Measurements from ENCODE around the gene TMOD2.

Gene TMOD2

GRCh38 chr15:51855612-51856011, 104.2 kb downstream of the TMOD2 start:
- no peaks in the 10 kb centered on the region for H3K9me3 ChIP-seq (replicated peaks; ENCODE audit: insufficient read depth, low read length)
- H3K27me3 ChIP-seq (replicated peaks; ENCODE audit: insufficient read depth, low read length), result no peaks in the 10 kb centered on the region
- H3K4me2 ChIP-seq (ENCODE audit: low read depth, low read length), result no peak overlapping the region
- H3K4me3 ChIP-seq (ENCODE audit: low read length), result no peak overlapping the region
- no peak for DNase-seq
- no peaks in the 10 kb centered on the region for H3K4me1 ChIP-seq (ENCODE audit: low read length)
- H3K9me2 ChIP-seq (replicated peaks; ENCODE audit: insufficient read depth, low read length), result no peaks in the 10 kb centered on the region
- peaks cover 87% of the 10 kb centered on the region for H3K79me2 ChIP-seq (ENCODE audit: low read length)
- TF ChIP-seq EZH2phosphoT487 (IDR thresholded peaks at IDR 0.05; ENCODE audit: low read length) (no peak), CTCF (IDR thresholded peaks at IDR 0.05; ENCODE audit: low read length) (no peak), EZH2 (optimal IDR thresholded peaks at IDR 0.05; ENCODE audit: low read depth, low read length) (no peak)
- no peaks in the 10 kb centered on the region for H3F3A ChIP-seq (ENCODE audit: insufficient read depth, low read length)
- H2AFZ ChIP-seq (ENCODE audit: low read length), result no peak overlapping the region
- H3K9ac ChIP-seq (ENCODE audit: low read length), result no peak overlapping the region
- 0 out of 2 replicates have a peak, but pooled peaks cover 8% of the 10 kb centered on the region for H4K20me1 ChIP-seq (ENCODE audit: insufficient read depth, low read length)
- no peak overlapping the region for H3K27ac ChIP-seq (ENCODE audit: low read length)
- no peaks in the 10 kb centered on the region for H3K36me3 ChIP-seq (replicated peaks; ENCODE audit: insufficient read depth, low read length)

- no peaks in the 10 kb centered on the region for H3K4me1 ChIP-seq (ENCODE audit: low read length)
Measured at GRCh38 chr15:51856714-51857380, 105.5 kb downstream of the TMOD2 start.

GRCh38 chr15:51861557-51862359, 110.4 kb downstream of the TMOD2 start:
- H3K9me2 ChIP-seq (replicated peaks; ENCODE audit: insufficient read depth, low read length), result no peaks in the 10 kb centered on the region
- H3K4me3 ChIP-seq (ENCODE audit: low read length), result no peak overlapping the region
- H3K27ac ChIP-seq (ENCODE audit: low read length), result no peak overlapping the region
- H3K27me3 ChIP-seq (replicated peaks; ENCODE audit: insufficient read depth, low read length), result no peaks in the 10 kb centered on the region
- H3K36me3 ChIP-seq (replicated peaks; ENCODE audit: insufficient read depth, low read length), result no peaks in the 10 kb centered on the region; the same call in 1 of the 2 replicates
- H3K4me1 ChIP-seq (ENCODE audit: low read length), result no peaks in the 10 kb centered on the region
- DNase-seq, result no peak
- no peak overlapping the region for H3K4me2 ChIP-seq (ENCODE audit: low read depth, low read length)
- H4K20me1 ChIP-seq (ENCODE audit: insufficient read depth, low read length), result 0 out of 2 replicates have a peak, but pooled peaks cover 5% of the 10 kb centered on the region
- H2AFZ ChIP-seq (ENCODE audit: low read length), result no peak overlapping the region
- no peaks in the 10 kb centered on the region for H3K9me3 ChIP-seq (replicated peaks; ENCODE audit: insufficient read depth, low read length)
- peaks cover 48% of the 10 kb centered on the region for H3K79me2 ChIP-seq (ENCODE audit: low read length)
- TF ChIP-seq EZH2 (optimal IDR thresholded peaks at IDR 0.05; ENCODE audit: low read depth, low read length) (no peak), CTCF (IDR thresholded peaks at IDR 0.05; ENCODE audit: low read length) (no peak), EZH2phosphoT487 (IDR thresholded peaks at IDR 0.05; ENCODE audit: low read length) (no peak)
- H3F3A ChIP-seq (ENCODE audit: insufficient read depth, low read length), result no peaks in the 10 kb centered on the region
- no peak overlapping the region for H3K9ac ChIP-seq (ENCODE audit: low read length)

More at GRCh38 chr15:51856714-51857380, 105.5 kb downstream of the TMOD2 start:
- Histone ChIP-seq H3K36me3 (replicated peaks; ENCODE audit: insufficient read depth, low read length) (no peaks in the 10 kb centered on the region), H3K27me3 (replicated peaks; ENCODE audit: insufficient read depth, low read length) (no peaks in the 10 kb centered on the region), H3F3A (ENCODE audit: insufficient read depth, low read length) (no peaks in the 10 kb centered on the region), H3K4me2 (ENCODE audit: low read depth, low read length) (no peak overlapping the region), H3K4me3 (ENCODE audit: low read length) (no peak overlapping the region), H2AFZ (ENCODE audit: low read length) (no peak overlapping the region), H3K9me3 (replicated peaks; ENCODE audit: insufficient read depth, low read length) (no peaks in the 10 kb centered on the region), H3K9me2 (replicated peaks; ENCODE audit: insufficient read depth, low read length) (no peaks in the 10 kb centered on the region), H3K79me2 (ENCODE audit: low read length) (peaks cover 84% of the 10 kb centered on the region), H3K9ac (ENCODE audit: low read length) (no peak overlapping the region), H4K20me1 (ENCODE audit: insufficient read depth, low read length) (0 out of 2 replicates have a peak, but pooled peaks cover 8% of the 10 kb centered on the region), H3K27ac (ENCODE audit: low read length) (no peak overlapping the region)
- no peak for TF ChIP-seq EZH2phosphoT487 (IDR thresholded peaks at IDR 0.05; ENCODE audit: low read length)
- TF ChIP-seq CTCF (IDR thresholded peaks at IDR 0.05; ENCODE audit: low read length), result no peak
- no peak for TF ChIP-seq EZH2 (optimal IDR thresholded peaks at IDR 0.05; ENCODE audit: low read depth, low read length)
- no peak for DNase-seq

All from MM.1S (cell line).